Measurements from ENCODE around the gene HOGA1.
"Not testable (repeated sequence)": the region's sequence is repeated elsewhere in the genome, so short reads cannot be mapped to it uniquely, and the experiment has no call there.

The HOGA1 gene

GRCh38 chr10:97548828-97549455 is 35.2 kb upstream of the HOGA1 start:
- no peak for TF ChIP-seq ZNF274 (IDR thresholded peaks at IDR 0.05; ENCODE audit: low read depth, low read length)

DNA sequence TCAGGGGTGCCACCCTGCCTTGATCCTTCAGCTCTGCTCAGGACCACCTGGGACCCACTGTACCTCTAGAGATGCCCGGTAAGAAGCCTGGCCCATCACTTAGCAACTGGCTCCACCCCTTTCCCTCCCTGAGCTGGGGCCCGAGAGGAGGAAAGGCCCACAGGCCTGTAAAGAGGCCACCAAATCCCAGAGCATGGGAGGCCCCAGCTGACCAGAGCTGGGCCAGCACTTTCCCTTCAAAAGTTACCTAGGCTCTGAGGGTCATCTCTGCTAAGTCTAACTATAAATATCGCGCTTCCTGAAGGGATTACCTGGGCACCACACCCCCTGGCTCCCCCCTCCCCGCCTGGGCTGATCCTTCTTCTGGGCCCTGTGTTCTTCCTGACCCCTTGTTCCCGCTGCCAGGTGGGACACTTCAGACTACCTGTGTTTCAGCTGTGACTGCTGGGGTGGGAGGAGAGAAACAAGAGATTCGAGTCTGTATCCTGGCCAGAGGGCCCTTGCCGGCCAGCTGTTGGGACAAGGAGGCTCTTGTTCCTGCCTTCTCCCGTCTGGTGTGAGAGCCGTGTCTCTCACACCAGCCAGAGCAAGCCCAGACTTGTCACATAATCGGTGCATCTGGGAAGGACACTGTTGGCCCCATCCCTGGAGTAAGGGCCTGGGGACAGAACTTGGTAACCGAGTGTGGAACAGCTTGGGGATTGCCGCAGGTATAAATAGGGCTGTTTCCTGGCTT is 34.4 kb upstream of the HOGA1 start:
- no peak overlapping the region for H3K4me3 ChIP-seq (ENCODE audit: low read length)
- no peak for TF ChIP-seq ZNF274 (IDR thresholded peaks at IDR 0.05; ENCODE audit: low read depth, low read length)

More at GRCh38 chr10:97548828-97549455, 35.2 kb upstream of the HOGA1 start:
- H3K4me3 ChIP-seq (ENCODE audit: low read length) = no peak overlapping the region

- TF ChIP-seq ZNF274 (IDR thresholded peaks at IDR 0.05; ENCODE audit: low read depth, low read length) = no peak
- H3K4me3 ChIP-seq (ENCODE audit: low read length) = no peak overlapping the region
These were observed 33.6 kb upstream of the HOGA1 start for GRCh38 chr10:97550336-97551149.

- no peak for TF ChIP-seq ZNF274 (IDR thresholded peaks at IDR 0.05; ENCODE audit: low read depth, low read length)
- H3K4me3 ChIP-seq (ENCODE audit: low read length) = no peak overlapping the region
These were observed 32.9 kb upstream of the HOGA1 start for GRCh38 chr10:97551271-97551670.

DNA sequence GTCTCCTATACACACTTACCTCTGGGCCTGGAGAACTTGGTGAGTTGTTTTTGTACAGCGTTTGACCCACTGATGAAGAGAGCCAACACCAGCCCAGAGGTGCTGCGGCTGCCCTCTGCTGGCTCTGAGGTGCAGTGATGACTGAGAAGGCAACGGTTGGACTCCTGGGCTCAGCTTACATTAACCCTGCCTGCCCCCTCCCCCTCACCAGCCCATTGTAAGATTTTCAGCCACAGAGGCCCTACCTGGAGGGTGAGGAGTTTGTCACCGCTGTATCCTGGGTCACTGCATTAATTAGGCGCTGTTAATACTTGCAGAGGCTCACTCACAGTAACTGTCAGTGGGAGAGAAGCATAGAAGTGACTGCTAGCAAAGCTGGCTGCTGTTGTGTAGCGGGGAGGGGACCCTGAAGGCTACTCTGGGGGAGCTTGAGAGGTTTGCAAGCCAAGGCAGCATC is 30.6 kb upstream of the HOGA1 start:
- H3K4me3 ChIP-seq (ENCODE audit: low read length) = no peak overlapping the region

DNA sequence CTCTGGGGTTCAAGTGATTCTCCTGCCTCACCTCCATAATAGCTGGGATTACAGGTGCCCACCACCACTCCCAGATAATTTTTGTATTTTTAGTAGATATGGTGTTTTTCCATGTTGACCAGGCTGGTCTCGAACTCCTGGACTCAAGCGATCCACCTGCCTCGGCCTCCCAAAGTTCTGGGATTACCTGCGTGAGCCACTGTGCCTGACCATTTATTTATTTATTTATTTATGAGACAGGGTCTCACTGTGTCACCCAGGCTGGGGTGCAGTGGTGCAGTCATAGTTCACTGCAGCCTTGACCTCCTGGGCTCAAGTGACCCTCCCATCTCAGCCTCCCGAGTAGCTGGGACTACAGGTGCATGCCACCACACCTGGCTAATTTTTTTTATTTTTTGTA is 29.9 kb upstream of the HOGA1 start:
- not testable (repeated sequence) for H3K4me3 ChIP-seq (ENCODE audit: low read length)

More for the DNA sequence above, 30.6 kb upstream of the HOGA1 start:
- no peak for TF ChIP-seq ZNF274 (IDR thresholded peaks at IDR 0.05; ENCODE audit: low read depth, low read length)

- H3K4me3 ChIP-seq (ENCODE audit: low read length) = not testable (repeated sequence)
These were observed 28.6 kb upstream of the HOGA1 start for GRCh38 chr10:97555541-97555940.

- not testable (repeated sequence) for H3K4me3 ChIP-seq (ENCODE audit: low read length)
These were observed 23.3 kb upstream of the HOGA1 start for GRCh38 chr10:97560731-97561381.

DNA sequence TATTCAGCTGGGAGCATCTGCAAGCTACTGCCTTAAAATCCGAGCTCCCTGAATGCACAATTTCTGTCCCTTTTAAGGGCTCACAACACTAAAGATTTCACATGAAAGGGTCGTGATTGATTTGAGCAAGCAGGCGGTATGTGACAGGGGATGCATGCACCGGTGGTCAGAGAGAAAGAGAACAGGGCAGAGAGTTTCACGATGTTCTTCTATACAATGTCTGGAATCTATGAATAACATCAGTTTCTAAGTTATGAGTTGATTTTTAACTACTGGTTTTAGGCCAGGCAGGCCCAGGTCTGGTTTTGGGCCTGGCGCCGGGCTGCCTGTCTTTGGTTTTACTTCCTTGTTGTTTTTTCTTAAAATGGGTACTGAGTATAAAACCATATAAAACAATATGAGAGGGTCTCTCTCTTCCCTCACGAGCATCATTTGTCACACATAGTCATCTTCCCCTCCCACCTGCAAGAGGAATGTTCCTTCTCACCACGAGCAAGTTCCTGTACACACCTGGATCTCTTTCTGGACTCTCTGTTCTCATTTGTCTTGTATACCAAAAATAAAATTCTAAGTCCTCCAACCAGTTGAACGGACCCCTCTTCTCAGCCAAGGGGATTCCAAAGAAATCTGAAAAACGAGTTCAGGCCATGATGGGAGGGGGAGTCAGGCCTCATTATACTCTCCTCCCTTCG is 22.7 kb upstream of the HOGA1 start:
- H3K4me3 ChIP-seq (ENCODE audit: low read length) = not testable (repeated sequence)

DNA sequence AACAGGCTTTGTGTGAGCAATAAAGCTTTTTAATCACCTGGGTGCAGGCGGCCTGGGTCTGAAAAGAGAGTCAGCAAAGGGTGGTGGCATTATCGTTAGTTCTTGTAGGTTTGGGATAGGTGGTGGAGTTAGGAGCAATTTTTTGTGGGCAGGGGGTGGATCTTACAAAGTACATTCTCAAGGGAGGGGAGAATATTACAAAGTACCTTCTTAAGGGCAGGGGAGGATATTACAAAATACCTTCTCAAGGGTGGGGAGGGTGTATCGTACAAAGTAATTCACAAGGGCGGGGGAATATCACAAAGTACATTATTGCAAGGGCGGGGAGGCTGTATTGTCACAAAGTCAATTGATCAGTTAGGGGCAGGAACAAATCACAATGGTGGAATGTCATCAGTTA is 21.9 kb upstream of the HOGA1 start:
- not testable (repeated sequence) for H3K4me3 ChIP-seq (ENCODE audit: low read length)

DNA sequence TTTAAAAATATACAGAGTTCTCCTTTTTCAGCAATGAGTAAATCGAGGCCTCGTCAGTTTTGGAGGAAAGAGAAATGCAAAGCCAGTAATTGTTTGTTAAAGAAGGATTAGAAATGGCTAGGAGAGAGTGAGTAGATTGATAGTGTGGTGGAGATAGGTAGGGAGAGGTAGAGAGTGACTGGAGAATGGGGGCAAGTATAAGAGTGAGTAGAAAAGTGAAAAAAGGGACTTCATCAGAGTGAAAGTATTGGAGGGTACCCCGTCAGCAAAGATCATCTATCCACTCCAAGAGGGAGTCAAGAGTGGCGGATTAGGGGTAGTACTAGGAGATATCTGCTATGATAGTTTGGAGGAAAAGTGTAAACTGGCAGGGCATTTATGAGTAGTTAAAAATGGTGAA is 20.9 kb upstream of the HOGA1 start:
- TF ChIP-seq ZNF274 (IDR thresholded peaks at IDR 0.05; ENCODE audit: low read depth, low read length) = no peak
- no peak overlapping the region for H3K4me3 ChIP-seq (ENCODE audit: low read length)

- no peak overlapping the region for H3K4me3 ChIP-seq (ENCODE audit: low read length)
- TF ChIP-seq ZNF274 (IDR thresholded peaks at IDR 0.05; ENCODE audit: low read depth, low read length) = no peak
These were observed 19.4 kb upstream of the HOGA1 start for GRCh38 chr10:97564776-97565175.

DNA sequence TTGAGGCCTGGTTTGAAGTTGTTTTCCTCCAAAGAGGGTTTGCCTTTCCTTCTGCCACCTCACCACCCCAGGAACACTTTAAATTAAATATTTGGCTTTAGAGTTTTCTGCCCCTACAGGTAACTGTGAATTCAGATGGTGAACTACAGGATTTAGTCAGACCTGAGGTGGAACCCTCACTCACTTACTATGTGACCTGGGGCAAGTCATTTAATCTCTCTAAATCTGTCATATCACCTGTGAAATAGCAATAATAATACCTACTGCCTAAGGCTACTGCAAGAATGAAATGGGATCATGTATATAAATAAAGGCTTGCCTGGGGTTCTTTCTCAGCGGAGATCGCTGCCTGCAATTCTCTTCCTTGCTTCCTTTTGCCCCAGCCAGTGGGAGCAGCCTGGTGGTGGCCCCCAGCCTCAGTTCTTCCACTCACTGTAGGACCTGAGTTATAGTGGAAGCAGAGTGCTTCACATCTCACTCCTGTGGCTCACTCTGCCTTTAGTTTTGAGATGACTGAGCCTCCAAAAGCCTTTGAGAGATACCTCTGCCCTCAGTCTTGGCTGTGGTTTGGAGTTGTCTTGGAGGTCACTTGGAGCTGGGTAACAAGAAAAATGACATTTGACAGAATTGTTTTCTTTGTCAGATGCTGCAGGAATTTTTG is 17.7 kb upstream of the HOGA1 start:
- TF ChIP-seq ZNF274 (IDR thresholded peaks at IDR 0.05; ENCODE audit: low read depth, low read length) = no peak
- H3K4me3 ChIP-seq (ENCODE audit: low read length) = no peak overlapping the region

DNA sequence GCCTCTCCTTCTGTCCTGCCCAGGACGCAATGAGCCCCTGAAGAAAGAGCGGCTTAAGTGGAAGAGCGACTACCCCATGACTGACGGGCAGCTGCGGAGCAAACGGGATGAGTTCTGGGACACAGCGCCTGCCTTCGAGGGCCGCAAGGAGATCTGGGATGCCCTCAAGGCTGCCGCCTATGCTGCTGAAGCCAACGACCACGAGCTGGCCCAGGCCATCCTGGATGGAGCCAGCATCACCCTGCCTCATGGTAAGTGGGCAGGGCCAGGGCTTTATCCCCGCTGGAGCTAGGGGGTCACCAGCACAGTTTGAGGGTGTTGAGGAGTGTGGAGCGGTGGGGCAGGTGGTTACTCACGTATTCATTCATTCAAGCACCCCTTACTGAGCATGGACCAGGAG is 16.3 kb upstream of the HOGA1 start:
- no peak overlapping the region for H3K4me3 ChIP-seq (ENCODE audit: low read length)
- TF ChIP-seq ZNF274 (IDR thresholded peaks at IDR 0.05; ENCODE audit: low read depth, low read length) = no peak

All from GM08714 (cell line).